ENCODE measurements around the gene ADK. TPM values are rescaled to one million over a fixed set of nuclear protein-coding genes. Genes with fewer than 3 reads are reported as not detected.

The ADK gene
- total RNA-seq, 2 experiments from 2014 or later: 26.4 to 31.1 TPM

DNA sequence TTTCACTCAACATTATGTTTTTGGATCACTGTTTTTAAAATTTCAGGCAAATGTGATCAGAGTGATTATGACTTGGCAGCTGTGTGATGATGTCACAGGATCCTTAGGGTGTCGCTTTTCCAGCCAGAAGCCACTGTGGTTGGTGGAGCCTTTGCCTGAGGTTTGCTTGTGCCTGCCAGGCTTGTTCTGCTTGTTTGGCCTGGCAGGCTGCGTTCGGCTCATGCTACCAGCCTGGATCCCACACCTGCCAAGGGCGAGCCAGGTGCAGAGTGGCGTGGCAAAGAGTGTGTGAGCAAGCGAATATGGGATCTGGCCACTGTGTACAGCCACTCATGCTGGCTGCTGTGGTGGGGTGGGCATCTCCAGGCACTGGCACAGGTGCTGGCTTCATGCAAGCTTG is 55.7 kb downstream of the ADK start:
- no peaks in the 10 kb centered on the region for H3K9me2 ChIP-seq (ENCODE audit: insufficient read depth, low read length)
- H3K4me2 ChIP-seq (ENCODE audit: low read length): no peak overlapping the region
- H3K36me3 ChIP-seq (ENCODE audit: insufficient read depth, low read length): peaks cover 8% of the 10 kb centered on the region
- no peak overlapping the region for H3K4me3 ChIP-seq (ENCODE audit: low read depth, low read length, poor library complexity, severe bottlenecking)
- intact Hi-C loops (cut with micrococcal nuclease; ENCODE audit: unreplicated experiment): no loop called here
- BruUV-seq (replicated peaks): no TSS peak
- H2AFZ ChIP-seq (ENCODE audit: low read length): no peak overlapping the region
- no peak for DNase-seq (ENCODE audit: low spot score)
- ChIA-PET CTCF (ENCODE audit: unreplicated experiment) (no interaction called here), POLR2A (no interaction called here)
- H3K4me1 ChIP-seq (ENCODE audit: insufficient read depth, low read length, poor library complexity, severe bottlenecking): peaks cover 5% of the 10 kb centered on the region
- TF ChIP-seq, protein P1, sequence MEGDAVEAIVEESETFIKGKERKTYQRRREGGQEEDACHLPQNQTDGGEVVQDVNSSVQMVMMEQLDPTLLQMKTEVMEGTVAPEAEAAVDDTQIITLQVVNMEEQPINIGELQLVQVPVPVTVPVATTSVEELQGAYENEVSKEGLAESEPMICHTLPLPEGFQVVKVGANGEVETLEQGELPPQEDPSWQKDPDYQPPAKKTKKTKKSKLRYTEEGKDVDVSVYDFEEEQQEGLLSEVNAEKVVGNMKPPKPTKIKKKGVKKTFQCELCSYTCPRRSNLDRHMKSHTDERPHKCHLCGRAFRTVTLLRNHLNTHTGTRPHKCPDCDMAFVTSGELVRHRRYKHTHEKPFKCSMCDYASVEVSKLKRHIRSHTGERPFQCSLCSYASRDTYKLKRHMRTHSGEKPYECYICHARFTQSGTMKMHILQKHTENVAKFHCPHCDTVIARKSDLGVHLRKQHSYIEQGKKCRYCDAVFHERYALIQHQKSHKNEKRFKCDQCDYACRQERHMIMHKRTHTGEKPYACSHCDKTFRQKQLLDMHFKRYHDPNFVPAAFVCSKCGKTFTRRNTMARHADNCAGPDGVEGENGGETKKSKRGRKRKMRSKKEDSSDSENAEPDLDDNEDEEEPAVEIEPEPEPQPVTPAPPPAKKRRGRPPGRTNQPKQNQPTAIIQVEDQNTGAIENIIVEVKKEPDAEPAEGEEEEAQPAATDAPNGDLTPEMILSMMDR (conservative IDR thresholded peaks at IDR 0.05; ENCODE audit: low read length): no peak
- TF ChIP-seq EZH2phosphoT487 (IDR thresholded peaks at IDR 0.05; ENCODE audit: borderline replicate concordance, low read depth, low read length): no peak
- H3K27ac ChIP-seq (ENCODE audit: low read depth, low read length, poor library complexity, severe bottlenecking): no peak overlapping the region
- H3K9me3 ChIP-seq (ENCODE audit: low read length): no peaks in the 10 kb centered on the region
- no peaks in the 10 kb centered on the region for H4K20me1 ChIP-seq (ENCODE audit: insufficient read depth, low read length)
- H3K79me2 ChIP-seq (ENCODE audit: insufficient read depth, low read depth, low read length): no peaks in the 10 kb centered on the region

DNA sequence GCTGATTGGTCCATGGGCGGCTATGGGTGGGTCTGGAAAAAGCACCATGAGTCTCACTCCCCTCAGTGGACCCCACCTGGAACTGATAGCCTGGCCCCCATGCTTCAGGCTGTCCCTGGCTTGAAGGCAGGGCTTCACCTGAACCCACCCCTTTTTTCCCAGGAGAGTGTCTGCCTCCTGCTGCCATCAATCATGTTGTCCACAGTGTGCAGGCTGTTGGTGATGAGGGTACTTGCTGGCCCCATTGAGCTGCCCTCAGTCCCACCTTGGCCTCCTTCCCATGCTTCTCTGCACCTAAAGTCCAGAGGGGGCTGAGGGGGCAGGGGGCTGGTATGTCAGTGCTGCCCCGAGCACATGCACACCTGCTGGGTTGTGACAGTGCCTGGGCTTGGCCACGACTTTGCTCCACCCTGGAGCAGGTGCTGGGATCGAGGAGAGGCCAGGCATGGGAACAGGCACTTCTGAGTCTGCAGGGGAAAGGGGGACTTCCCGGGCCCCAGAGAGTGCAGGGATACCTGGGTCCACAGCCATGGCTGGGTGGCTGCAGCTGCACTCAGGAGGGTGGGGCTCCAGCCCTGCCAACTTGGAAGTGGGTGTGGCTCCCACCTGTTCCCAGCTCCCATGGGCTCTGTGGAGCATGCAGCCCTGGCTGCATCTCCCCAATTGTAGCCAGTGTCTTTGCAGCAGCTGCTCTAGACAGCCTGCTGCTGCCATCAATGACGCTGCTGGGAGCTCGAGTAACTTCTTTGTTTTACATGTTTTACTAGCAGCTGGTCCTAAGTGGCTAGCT is 56.9 kb downstream of the ADK start:
- no peaks in the 10 kb centered on the region for H3K9me3 ChIP-seq (ENCODE audit: low read length)
- no peak for DNase-seq (ENCODE audit: low spot score)
- H3K9me2 ChIP-seq (ENCODE audit: insufficient read depth, low read length): no peaks in the 10 kb centered on the region
- ChIA-PET CTCF (ENCODE audit: unreplicated experiment) (no interaction called here), POLR2A (interaction anchor here (0.7 kb wide), 1 partner anchor 49 kb away, joined by 4 read pairs; no protein-coding TSS in a partner anchor)
- no peaks in the 10 kb centered on the region for H3K79me2 ChIP-seq (ENCODE audit: insufficient read depth, low read depth, low read length)
- BruUV-seq (replicated peaks): no TSS peak
- no peak overlapping the region for H3K4me3 ChIP-seq (ENCODE audit: low read depth, low read length, poor library complexity, severe bottlenecking)
- H3K4me2 ChIP-seq (ENCODE audit: low read length): no peak overlapping the region
- H3K4me1 ChIP-seq (ENCODE audit: insufficient read depth, low read length, poor library complexity, severe bottlenecking): peaks cover 5% of the 10 kb centered on the region
- TF ChIP-seq, protein P1 (conservative IDR thresholded peaks at IDR 0.05; ENCODE audit: low read length): no peak
- no peak for TF ChIP-seq EZH2phosphoT487 (IDR thresholded peaks at IDR 0.05; ENCODE audit: borderline replicate concordance, low read depth, low read length)
- intact Hi-C loops (cut with micrococcal nuclease; ENCODE audit: unreplicated experiment): no loop called here
- H3K27ac ChIP-seq (ENCODE audit: low read depth, low read length, poor library complexity, severe bottlenecking): no peak overlapping the region
- no peaks in the 10 kb centered on the region for H4K20me1 ChIP-seq (ENCODE audit: insufficient read depth, low read length)
- H3K36me3 ChIP-seq (ENCODE audit: insufficient read depth, low read length): no peaks in the 10 kb centered on the region; the same call in 1 of the 2 replicates
- no peak overlapping the region for H2AFZ ChIP-seq (ENCODE audit: low read length)

DNA sequence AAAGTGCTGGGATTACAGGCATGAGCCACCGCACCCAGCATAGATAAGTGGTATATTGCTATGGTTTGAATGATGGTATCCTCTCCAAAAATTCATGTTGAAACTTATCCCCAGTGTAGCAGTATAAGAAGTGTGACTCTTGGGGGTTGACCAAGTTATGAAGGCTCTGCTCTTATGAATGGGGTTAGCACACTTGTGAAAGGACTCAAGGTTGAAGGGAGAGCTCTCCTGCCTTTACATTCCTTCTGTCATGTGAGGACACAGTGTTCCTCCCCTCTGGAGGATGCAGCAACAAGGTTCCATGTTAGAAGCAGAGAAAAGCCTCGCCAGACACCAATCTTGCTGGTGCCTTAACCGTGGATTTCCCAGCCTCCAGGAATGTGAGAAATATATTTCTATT is 58.0 kb downstream of the ADK start:
- H3K36me3 ChIP-seq (ENCODE audit: insufficient read depth, low read length): no peaks in the 10 kb centered on the region; the same call in 1 of the 2 replicates
- ChIA-PET POLR2A (no interaction called here), CTCF (ENCODE audit: unreplicated experiment) (no interaction called here)
- H3K4me2 ChIP-seq (ENCODE audit: low read length): no peak overlapping the region
- intact Hi-C loops (cut with micrococcal nuclease; ENCODE audit: unreplicated experiment): no loop called here
- H3K4me3 ChIP-seq (ENCODE audit: low read depth, low read length, poor library complexity, severe bottlenecking): no peak overlapping the region
- BruUV-seq (replicated peaks): no TSS peak
- H3K27ac ChIP-seq (ENCODE audit: low read depth, low read length, poor library complexity, severe bottlenecking): no peak overlapping the region
- no peaks in the 10 kb centered on the region for H4K20me1 ChIP-seq (ENCODE audit: insufficient read depth, low read length)
- no peaks in the 10 kb centered on the region for H3K9me2 ChIP-seq (ENCODE audit: insufficient read depth, low read length)
- no peak for DNase-seq (ENCODE audit: low spot score)
- H3K4me1 ChIP-seq (ENCODE audit: insufficient read depth, low read length, poor library complexity, severe bottlenecking): peaks cover 5% of the 10 kb centered on the region
- no peaks in the 10 kb centered on the region for H3K9me3 ChIP-seq (ENCODE audit: low read length)
- TF ChIP-seq EZH2phosphoT487 (IDR thresholded peaks at IDR 0.05; ENCODE audit: borderline replicate concordance, low read depth, low read length): no peak
- TF ChIP-seq, protein P1 (conservative IDR thresholded peaks at IDR 0.05; ENCODE audit: low read length): no peak
- H2AFZ ChIP-seq (ENCODE audit: low read length): no peak overlapping the region
- no peaks in the 10 kb centered on the region for H3K79me2 ChIP-seq (ENCODE audit: insufficient read depth, low read depth, low read length)

Data from OCI-LY7 (cell line).